H9 (cell line): ENCODE measurements around the gene MRRF. TPM values are rescaled to one million over a fixed set of nuclear protein-coding genes. Genes with fewer than 3 reads are reported as not detected.

Source experiments
- DNase-seq: peaks from one replicate; pipeline ENCODE4 v3.0.0-alpha.2; 2017
- H2AFZ ChIP-seq: one replicate; pipeline ENCODE4 v1.6.1; 2013; ENCODE audit warnings: mild to moderate bottlenecking, low read length, control low read depth, moderate library complexity
- H2AK5ac ChIP-seq: 2 replicates; pipeline ENCODE4 v1.6.1; 2013; ENCODE audit warnings: low read length, control low read depth, mixed read lengths; ENCODE audit not compliant: insufficient read length
- H2BK120ac ChIP-seq: one replicate; pipeline ENCODE4 v1.6.1; 2013; ENCODE audit warnings: low read depth, mild to moderate bottlenecking, low read length, control low read depth, inconsistent platforms; ENCODE audit not compliant: poor library complexity, severe bottlenecking
- H2BK12ac ChIP-seq: 2 replicates; pipeline ENCODE4 v1.6.1; 2013; ENCODE audit warnings: low read length, control low read depth, mixed read lengths, low read depth; ENCODE audit not compliant: insufficient read length
- H2BK15ac ChIP-seq: 2 replicates; pipeline ENCODE4 v1.6.1; 2013; ENCODE audit warnings: low read depth, low read length, control low read depth
- H2BK20ac ChIP-seq: one replicate; pipeline ENCODE4 v1.6.1; 2013; ENCODE audit warnings: low read depth, mild to moderate bottlenecking, low read length, control low read depth, inconsistent platforms; ENCODE audit not compliant: poor library complexity, severe bottlenecking
- H2BK5ac ChIP-seq: 2 replicates; pipeline ENCODE4 v1.6.1; 2013; ENCODE audit warnings: low read length, control low read depth, mixed read lengths; ENCODE audit not compliant: insufficient read length
- H3K14ac ChIP-seq: 2 replicates; pipeline ENCODE4 v1.6.1; 2013; ENCODE audit warnings: low read length, control low read depth; ENCODE audit not compliant: insufficient read depth
- H3K18ac ChIP-seq: 2 replicates; pipeline ENCODE4 v1.6.1; 2013; ENCODE audit warnings: low read depth, mild to moderate bottlenecking, mixed read lengths, low read length, control low read depth; ENCODE audit not compliant: insufficient read length
- H3K23ac ChIP-seq: 2 replicates; pipeline ENCODE4 v1.6.1; 2013; ENCODE audit warnings: low read length, control low read depth, mixed read lengths, low read depth; ENCODE audit not compliant: insufficient read length
- H3K23me2 ChIP-seq: 2 replicates; pipeline ENCODE4 v1.6.1; 2013; ENCODE audit warnings: low read depth, mild to moderate bottlenecking, mixed read lengths, low read length, control low read depth; ENCODE audit not compliant: insufficient read length, poor library complexity, severe bottlenecking
- H3K27ac ChIP-seq: 2 replicates; pipeline ENCODE4 v1.5.1; 2013; ENCODE audit warnings: low read length, control low read depth, mixed read lengths, low read depth; ENCODE audit not compliant: insufficient read length
- H3K27me3 ChIP-seq: 2 replicates; pipeline ENCODE4 v1.6.1; 2013; ENCODE audit warnings: low read length, control low read depth, inconsistent platforms; ENCODE audit not compliant: insufficient read depth
- H3K4ac ChIP-seq: 2 replicates; pipeline ENCODE4 v1.6.1; 2013; ENCODE audit warnings: low read depth, mild to moderate bottlenecking, control low read depth, inconsistent platforms, low read length, moderate library complexity
- H3K4me1 ChIP-seq: 2 replicates; pipeline ENCODE4 v1.6.1; 2013; ENCODE audit warnings: low read length, control low read depth, inconsistent platforms; ENCODE audit not compliant: insufficient read depth
- H3K4me2 ChIP-seq: 2 replicates; pipeline ENCODE4 v1.6.1; 2013; ENCODE audit warnings: low read length, control low read depth, mixed read lengths; ENCODE audit not compliant: insufficient read length, insufficient read depth
- H3K56ac ChIP-seq: 2 replicates; pipeline ENCODE4 v1.6.1; 2013; ENCODE audit warnings: low read depth, mild to moderate bottlenecking, mixed read lengths, low read length, control low read depth; ENCODE audit not compliant: insufficient read length
- H3K79me1 ChIP-seq: 2 replicates; pipeline ENCODE4 v1.6.1; 2013; ENCODE audit warnings: low read depth, mild to moderate bottlenecking, moderate library complexity, low read length, control low read depth, inconsistent platforms; ENCODE audit not compliant: insufficient read depth, poor library complexity, severe bottlenecking
- H3K79me2 ChIP-seq: 2 replicates; pipeline ENCODE4 v1.6.1; 2013; ENCODE audit warnings: low read length, control low read depth, inconsistent platforms; ENCODE audit not compliant: insufficient read depth
- H3K9ac ChIP-seq: 2 replicates; pipeline ENCODE4 v1.6.1; 2013; ENCODE audit warnings: low read length, control low read depth, mixed read lengths; ENCODE audit not compliant: insufficient read length; ENCODE audit errors: extremely low read depth
- H3K9me3 ChIP-seq: one replicate; pipeline ENCODE4 v1.6.1; 2013; ENCODE audit warnings: low read depth, low read length, inconsistent platforms; ENCODE audit not compliant: control insufficient read depth
- H3T11ph ChIP-seq: one replicate; pipeline ENCODE4 v1.6.1; 2013; ENCODE audit warnings: mild to moderate bottlenecking, low read length, control low read depth, inconsistent platforms
- H4K20me1 ChIP-seq: one replicate; pipeline ENCODE4 v1.6.1; 2013; ENCODE audit not compliant: control insufficient read depth, insufficient read length, insufficient read depth
- H4K5ac ChIP-seq: 2 replicates; pipeline ENCODE4 v1.6.1; 2013; ENCODE audit warnings: low read depth, mild to moderate bottlenecking, mixed read lengths, low read length, control low read depth; ENCODE audit not compliant: insufficient read length
- H4K8ac ChIP-seq: replicated peaks from 2 replicates; pipeline ENCODE4 v1.6.1; 2013; ENCODE audit warnings: low read length, control low read depth, mixed read lengths, low read depth; ENCODE audit not compliant: insufficient read length
- H4K91ac ChIP-seq: 2 replicates; pipeline ENCODE4 v1.6.1; 2013; ENCODE audit warnings: low read depth, mild to moderate bottlenecking, moderate library complexity, mixed read lengths, low read length, control low read depth; ENCODE audit not compliant: insufficient read length
- H3K27ac Mint-ChIP-seq, 3 experiments: 2 replicates in 2 of 3; 3 replicates in 1 of 3; pipeline ENCODE4 v1.8.0; 2020 to 2021; ENCODE audit warnings: mixed read lengths in 3 of 3, mild to moderate bottlenecking in 1 of 3, moderate library complexity in 1 of 3
- H3K27me3 Mint-ChIP-seq: 2 replicates; pipeline ENCODE4 v1.8.0; 2021; ENCODE audit warnings: low read depth, mild to moderate bottlenecking, moderate library complexity, mixed read lengths
- H3K36me3 Mint-ChIP-seq, 3 experiments: 2 replicates in 2 of 3; 3 replicates in 1 of 3; pipeline ENCODE4 v1.8.0; 2020 to 2021; ENCODE audit warnings: low read depth in 3 of 3, mixed read lengths in 3 of 3; ENCODE audit not compliant: insufficient read depth in 1 of 3
- H3K4me1 Mint-ChIP-seq, 2 experiments: 2 replicates each; pipeline ENCODE4 v1.8.0; 2020; ENCODE audit warnings: mixed read lengths in 2 of 2
- H3K4me3 Mint-ChIP-seq, 2 experiments: 2 replicates in 1 of 2; 3 replicates in 1 of 2; pipeline ENCODE4 v1.8.0; 2020 to 2021; ENCODE audit warnings: mild to moderate bottlenecking in 2 of 2, mixed read lengths in 2 of 2, moderate library complexity in 1 of 2
- H3K9me3 Mint-ChIP-seq, 2 experiments: 2 replicates in 1 of 2; 3 replicates in 1 of 2; pipeline ENCODE4 v1.8.0; 2020; ENCODE audit warnings: mild to moderate bottlenecking in 2 of 2, mixed read lengths in 2 of 2, moderate library complexity in 1 of 2
- total RNA-seq: library from RNA; stranded (reverse); gene quantifications from 2 replicates; pipeline ENCODE4 v1.2.1, GENCODE V29; 2021
- TF ChIP-seq, protein P1 (sequence below): fragments of 200-600 bp; sonication (generic); conservative IDR thresholded peaks from 3 replicates; pipeline ENCODE4 v1.8.0; 2021; ENCODE audit warnings: antibody characterized with exemption, mild to moderate bottlenecking

Gene MRRF
- total RNA-seq, 1 experiment from 2014 or later = 33.7 TPM

DNA sequence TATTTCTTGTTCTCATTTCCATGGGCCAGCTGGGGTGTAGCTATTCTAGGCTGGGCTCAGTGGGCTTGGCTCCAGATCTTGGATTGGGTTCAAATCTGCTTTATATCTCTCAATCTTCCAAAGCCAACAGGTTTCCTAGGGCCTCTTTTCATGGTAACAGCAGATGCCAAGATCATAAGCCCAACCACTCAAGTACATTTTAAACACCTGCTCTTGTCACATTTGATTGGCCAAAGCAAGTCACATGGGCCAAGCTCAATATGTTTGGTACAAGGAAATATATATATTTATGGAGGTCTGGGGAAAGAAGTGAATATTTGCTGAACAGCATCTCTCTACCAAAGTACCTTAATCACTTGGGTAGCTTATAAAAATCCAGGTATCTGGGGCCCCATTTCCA lies 49.5 kb downstream of the MRRF start:
- H2BK20ac ChIP-seq = no peak overlapping the region
- Mint-ChIP-seq H3K4me3 (no peak overlapping the region), H3K4me1 (no peaks in the 10 kb centered on the region), H3K27me3 (no peaks in the 10 kb centered on the region), H3K27ac (no peak overlapping the region), H3K36me3 (peaks cover 4 to 25% (median 18%) of the 10 kb centered on the region in 3 experiments; a peak in 6 of 7 replicates), H3K9me3 (no peaks in the 10 kb centered on the region)
- H3K9ac ChIP-seq = no peak overlapping the region
- H3K9me3 ChIP-seq = no peaks in the 10 kb centered on the region
- no peak overlapping the region for H2BK120ac ChIP-seq
- no peak overlapping the region for H2BK12ac ChIP-seq
- no peak overlapping the region for H4K8ac ChIP-seq
- no peak overlapping the region for H3K14ac ChIP-seq
- H3K18ac ChIP-seq = no peak overlapping the region
- H3T11ph ChIP-seq = no peak overlapping the region
- H3K4me1 ChIP-seq = no peaks in the 10 kb centered on the region
- H3K79me1 ChIP-seq = no peaks in the 10 kb centered on the region
- TF ChIP-seq, protein P1, sequence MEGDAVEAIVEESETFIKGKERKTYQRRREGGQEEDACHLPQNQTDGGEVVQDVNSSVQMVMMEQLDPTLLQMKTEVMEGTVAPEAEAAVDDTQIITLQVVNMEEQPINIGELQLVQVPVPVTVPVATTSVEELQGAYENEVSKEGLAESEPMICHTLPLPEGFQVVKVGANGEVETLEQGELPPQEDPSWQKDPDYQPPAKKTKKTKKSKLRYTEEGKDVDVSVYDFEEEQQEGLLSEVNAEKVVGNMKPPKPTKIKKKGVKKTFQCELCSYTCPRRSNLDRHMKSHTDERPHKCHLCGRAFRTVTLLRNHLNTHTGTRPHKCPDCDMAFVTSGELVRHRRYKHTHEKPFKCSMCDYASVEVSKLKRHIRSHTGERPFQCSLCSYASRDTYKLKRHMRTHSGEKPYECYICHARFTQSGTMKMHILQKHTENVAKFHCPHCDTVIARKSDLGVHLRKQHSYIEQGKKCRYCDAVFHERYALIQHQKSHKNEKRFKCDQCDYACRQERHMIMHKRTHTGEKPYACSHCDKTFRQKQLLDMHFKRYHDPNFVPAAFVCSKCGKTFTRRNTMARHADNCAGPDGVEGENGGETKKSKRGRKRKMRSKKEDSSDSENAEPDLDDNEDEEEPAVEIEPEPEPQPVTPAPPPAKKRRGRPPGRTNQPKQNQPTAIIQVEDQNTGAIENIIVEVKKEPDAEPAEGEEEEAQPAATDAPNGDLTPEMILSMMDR = no peak
- no peak overlapping the region for H3K23ac ChIP-seq
- H3K79me2 ChIP-seq = no peaks in the 10 kb centered on the region
- H2BK5ac ChIP-seq = no peak overlapping the region
- no peak overlapping the region for H3K56ac ChIP-seq
- no peak overlapping the region for H2BK15ac ChIP-seq
- no peak overlapping the region for H4K91ac ChIP-seq
- no peak for DNase-seq
- H3K4ac ChIP-seq = no peak overlapping the region
- no peaks in the 10 kb centered on the region for H4K20me1 ChIP-seq
- no peaks in the 10 kb centered on the region for H3K27me3 ChIP-seq
- H3K27ac ChIP-seq = no peak overlapping the region
- no peak overlapping the region for H3K4me2 ChIP-seq
- H2AFZ ChIP-seq = no peak overlapping the region
- H4K5ac ChIP-seq = no peak overlapping the region
- no peaks in the 10 kb centered on the region for H3K23me2 ChIP-seq
- no peak overlapping the region for H2AK5ac ChIP-seq
